ENCODE data around the gene DNAI4. TPM values are rescaled to one million over a fixed set of nuclear protein-coding genes. Genes with fewer than 3 reads are reported as not detected.

The DNAI4 gene
- total RNA-seq, 1 donor from 2014 or later: 1.3 TPM

DNA sequence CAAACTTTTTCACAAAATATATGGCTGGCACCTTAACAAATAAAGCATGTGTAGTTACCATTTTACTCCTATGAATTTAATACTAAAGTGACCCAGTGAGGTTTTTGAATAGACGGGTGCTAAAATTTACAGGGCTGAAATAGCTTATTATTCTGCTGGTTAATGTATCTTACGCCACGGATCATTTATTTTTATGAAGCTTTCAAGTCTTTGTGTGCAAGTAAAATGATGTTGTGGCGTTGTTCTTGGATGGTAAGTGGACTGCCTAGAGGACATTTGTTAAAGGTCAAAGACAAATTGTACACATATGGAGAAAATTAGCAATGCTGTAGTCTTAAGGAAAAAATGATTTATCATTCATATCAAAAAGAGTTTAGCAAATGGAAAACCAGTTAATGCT, 146.4 kb downstream of the DNAI4 start:
- Histone ChIP-seq H3K4me3 (ENCODE audit: low read depth, low read length) (no peak overlapping the region), H3K36me3 (ENCODE audit: control insufficient read depth, insufficient read depth, low read length) (no peaks in the 10 kb centered on the region), H3K27me3 (ENCODE audit: control insufficient read depth, insufficient read depth, low read length) (no peaks in the 10 kb centered on the region)
- TF ChIP-seq, protein P1, sequence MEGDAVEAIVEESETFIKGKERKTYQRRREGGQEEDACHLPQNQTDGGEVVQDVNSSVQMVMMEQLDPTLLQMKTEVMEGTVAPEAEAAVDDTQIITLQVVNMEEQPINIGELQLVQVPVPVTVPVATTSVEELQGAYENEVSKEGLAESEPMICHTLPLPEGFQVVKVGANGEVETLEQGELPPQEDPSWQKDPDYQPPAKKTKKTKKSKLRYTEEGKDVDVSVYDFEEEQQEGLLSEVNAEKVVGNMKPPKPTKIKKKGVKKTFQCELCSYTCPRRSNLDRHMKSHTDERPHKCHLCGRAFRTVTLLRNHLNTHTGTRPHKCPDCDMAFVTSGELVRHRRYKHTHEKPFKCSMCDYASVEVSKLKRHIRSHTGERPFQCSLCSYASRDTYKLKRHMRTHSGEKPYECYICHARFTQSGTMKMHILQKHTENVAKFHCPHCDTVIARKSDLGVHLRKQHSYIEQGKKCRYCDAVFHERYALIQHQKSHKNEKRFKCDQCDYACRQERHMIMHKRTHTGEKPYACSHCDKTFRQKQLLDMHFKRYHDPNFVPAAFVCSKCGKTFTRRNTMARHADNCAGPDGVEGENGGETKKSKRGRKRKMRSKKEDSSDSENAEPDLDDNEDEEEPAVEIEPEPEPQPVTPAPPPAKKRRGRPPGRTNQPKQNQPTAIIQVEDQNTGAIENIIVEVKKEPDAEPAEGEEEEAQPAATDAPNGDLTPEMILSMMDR (IDR thresholded peaks at IDR 0.05; ENCODE audit: insufficient read depth, low read length, severe bottlenecking): no peak
- no peak for FAIRE-seq
- no peak for DNase-seq (ENCODE audit: low read depth)

DNA sequence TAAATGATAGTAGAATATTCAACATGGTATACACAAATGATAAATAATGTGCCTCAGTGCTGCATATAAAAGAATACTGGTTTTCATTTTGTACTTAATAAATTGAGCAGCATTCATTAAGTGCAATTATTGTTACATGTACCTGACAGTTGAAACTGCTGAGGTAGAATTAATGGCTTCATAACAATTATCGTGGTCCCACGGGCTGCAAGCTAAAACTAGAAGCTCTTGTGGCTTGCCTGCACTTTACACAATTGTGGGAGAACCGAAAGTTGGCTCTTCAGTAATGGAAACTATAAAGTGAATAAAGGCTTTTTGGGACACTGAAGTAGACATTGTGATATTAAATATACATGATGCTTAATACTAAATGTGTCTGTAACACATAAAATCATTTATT, 146.8 kb downstream of the DNAI4 start:
- no peak for DNase-seq (ENCODE audit: low read depth)
- no peak overlapping the region for H3K4me3 ChIP-seq (ENCODE audit: low read depth, low read length)
- TF ChIP-seq, protein P1 (IDR thresholded peaks at IDR 0.05; ENCODE audit: insufficient read depth, low read length, severe bottlenecking): no peak
- H3K36me3 ChIP-seq (ENCODE audit: control insufficient read depth, insufficient read depth, low read length): no peaks in the 10 kb centered on the region
- no peaks in the 10 kb centered on the region for H3K27me3 ChIP-seq (ENCODE audit: control insufficient read depth, insufficient read depth, low read length)
- FAIRE-seq: no peak

DNA sequence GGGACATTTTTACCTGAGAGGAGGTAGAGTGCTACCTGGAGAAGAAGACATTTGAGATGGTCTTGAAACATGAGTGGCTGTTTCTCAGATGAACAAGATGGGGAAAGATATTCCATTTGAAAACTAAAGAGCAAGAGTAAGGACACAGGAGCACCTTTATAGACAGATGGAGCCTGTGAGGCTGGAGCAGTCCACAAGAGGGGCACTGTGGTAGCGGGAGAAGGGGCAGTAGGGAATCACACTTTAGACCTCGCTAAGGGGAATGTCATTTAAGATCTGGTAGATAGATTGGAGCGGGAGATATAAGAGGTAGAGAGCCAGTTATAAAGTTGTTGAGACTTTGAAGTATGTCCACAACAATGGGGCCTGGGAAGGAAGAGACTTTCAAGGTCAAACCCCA, 149.0 kb downstream of the DNAI4 start:
- no peak for FAIRE-seq

DNA sequence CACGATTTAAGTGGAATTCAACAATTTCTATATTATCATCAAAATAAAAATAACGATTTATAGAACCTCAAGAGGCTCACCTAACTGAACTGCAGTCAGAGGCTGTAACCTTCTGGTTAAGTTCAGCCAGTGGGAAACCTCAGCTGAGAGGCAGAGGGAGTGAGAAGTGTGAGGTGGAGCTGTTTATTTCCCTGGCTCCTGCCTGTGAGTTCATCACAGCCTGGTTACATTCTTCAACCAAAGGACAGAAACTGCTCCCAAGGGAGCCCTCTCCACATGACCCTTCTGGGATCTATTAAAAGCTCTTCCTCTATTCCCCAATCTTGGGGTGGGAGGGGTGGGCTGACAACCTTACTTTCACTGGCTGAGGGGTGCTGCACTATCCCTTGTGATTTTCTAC, 150.2 kb downstream of the DNAI4 start:
- no peak for DNase-seq (ENCODE audit: low read depth)
- no peak for FAIRE-seq
- TF ChIP-seq, protein P1 (IDR thresholded peaks at IDR 0.05; ENCODE audit: insufficient read depth, low read length, severe bottlenecking): no peak
- H3K4me3 ChIP-seq (ENCODE audit: low read depth, low read length): no peak overlapping the region
- H3K36me3 ChIP-seq (ENCODE audit: control insufficient read depth, insufficient read depth, low read length): no peaks in the 10 kb centered on the region
- H3K27me3 ChIP-seq (ENCODE audit: control insufficient read depth, insufficient read depth, low read length): no peaks in the 10 kb centered on the region

More for the DNA sequence above, 149.0 kb downstream of the DNAI4 start:
- H3K4me3 ChIP-seq (ENCODE audit: low read depth, low read length): no peak overlapping the region
- no peak for DNase-seq (ENCODE audit: low read depth)
- no peaks in the 10 kb centered on the region for H3K36me3 ChIP-seq (ENCODE audit: control insufficient read depth, insufficient read depth, low read length)
- TF ChIP-seq, protein P1 (IDR thresholded peaks at IDR 0.05; ENCODE audit: insufficient read depth, low read length, severe bottlenecking): no peak
- no peaks in the 10 kb centered on the region for H3K27me3 ChIP-seq (ENCODE audit: control insufficient read depth, insufficient read depth, low read length)

DNA sequence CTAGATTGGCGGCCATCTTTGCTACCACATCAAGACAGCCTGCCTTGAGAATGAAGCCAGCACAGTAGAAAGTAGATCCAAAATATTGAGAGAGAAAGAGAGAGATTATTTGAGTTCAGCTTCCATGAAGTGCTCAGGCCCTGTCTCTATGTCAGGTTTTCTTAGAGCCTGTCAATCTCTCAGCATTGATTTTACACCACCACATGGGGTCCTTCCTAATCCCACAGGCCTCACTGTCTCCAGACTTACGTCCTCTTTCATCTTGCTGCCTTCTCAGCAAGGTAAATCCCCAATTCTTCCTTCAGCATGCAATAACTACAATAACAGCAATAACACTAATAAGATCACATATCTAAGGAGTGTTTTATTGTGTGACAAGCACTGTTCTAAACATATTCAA, 151.4 kb downstream of the DNAI4 start:
- H3K36me3 ChIP-seq (ENCODE audit: control insufficient read depth, insufficient read depth, low read length): no peaks in the 10 kb centered on the region
- H3K4me3 ChIP-seq (ENCODE audit: low read depth, low read length): no peak overlapping the region
- DNase-seq (ENCODE audit: low read depth): no peak
- TF ChIP-seq, protein P1 (IDR thresholded peaks at IDR 0.05; ENCODE audit: insufficient read depth, low read length, severe bottlenecking): no peak
- no peak for FAIRE-seq
- H3K27me3 ChIP-seq (ENCODE audit: control insufficient read depth, insufficient read depth, low read length): no peaks in the 10 kb centered on the region

DNA sequence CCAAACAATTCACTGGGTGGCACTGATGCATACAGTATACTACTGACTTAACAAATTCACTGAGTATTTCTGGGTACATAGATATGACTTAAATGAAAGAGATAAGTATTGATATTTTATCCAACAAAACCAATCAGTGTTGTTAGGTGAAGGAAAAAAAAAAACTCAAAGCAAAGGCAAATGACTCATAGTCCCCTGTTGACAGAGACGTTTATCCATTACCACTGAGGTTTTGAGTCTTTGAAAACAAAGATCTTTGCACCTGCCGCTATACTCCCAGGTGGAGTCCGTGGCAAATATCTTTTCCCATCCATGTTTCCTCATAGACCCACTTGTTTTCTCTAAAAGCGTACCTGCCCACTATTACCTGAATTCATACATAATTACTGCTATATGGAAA, 154.0 kb downstream of the DNAI4 start:
- H3K4me3 ChIP-seq (ENCODE audit: low read depth, low read length): no peak overlapping the region
- H3K27me3 ChIP-seq (ENCODE audit: control insufficient read depth, insufficient read depth, low read length): no peaks in the 10 kb centered on the region
- no peaks in the 10 kb centered on the region for H3K36me3 ChIP-seq (ENCODE audit: control insufficient read depth, insufficient read depth, low read length)
- peak; percentile 25 for DNase-seq (ENCODE audit: low read depth)
- TF ChIP-seq, protein P1 (IDR thresholded peaks at IDR 0.05; ENCODE audit: insufficient read depth, low read length, severe bottlenecking): no peak
- no peak for FAIRE-seq

Data from bronchial epithelial cell (primary cell).